Endometrium (tissue), 2 donors: Measurements from ENCODE around the gene CA4.

Experiments
- FAIRE-seq: peaks from 2 replicates; lab custom pipeline; 2012; peaks lifted over from hg19 to GRCh38; lab: Jason Lieb, UNC
- donor health status: control.
- donor health status: control.

CA4 gene

DNA sequence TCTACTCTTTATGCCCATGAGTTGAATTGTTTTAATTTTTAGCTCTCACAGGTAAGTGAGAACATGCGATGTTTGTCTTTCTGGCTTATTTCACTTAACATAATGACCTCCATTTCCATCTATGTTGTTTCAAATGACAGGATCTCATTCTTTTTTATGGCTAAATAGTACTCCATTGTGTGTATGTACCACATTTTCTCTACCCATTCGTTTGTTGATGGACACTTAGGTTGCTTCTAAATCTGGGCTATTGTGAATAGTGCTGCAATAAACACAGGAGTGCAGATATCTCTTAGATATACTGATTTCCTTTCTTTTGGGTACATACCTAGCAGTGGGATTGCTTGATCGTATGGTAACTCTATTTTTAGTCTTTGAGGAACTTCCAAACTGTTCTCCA lies 19.3 kb upstream of the CA4 start:
- FAIRE-seq, result no peak

DNA sequence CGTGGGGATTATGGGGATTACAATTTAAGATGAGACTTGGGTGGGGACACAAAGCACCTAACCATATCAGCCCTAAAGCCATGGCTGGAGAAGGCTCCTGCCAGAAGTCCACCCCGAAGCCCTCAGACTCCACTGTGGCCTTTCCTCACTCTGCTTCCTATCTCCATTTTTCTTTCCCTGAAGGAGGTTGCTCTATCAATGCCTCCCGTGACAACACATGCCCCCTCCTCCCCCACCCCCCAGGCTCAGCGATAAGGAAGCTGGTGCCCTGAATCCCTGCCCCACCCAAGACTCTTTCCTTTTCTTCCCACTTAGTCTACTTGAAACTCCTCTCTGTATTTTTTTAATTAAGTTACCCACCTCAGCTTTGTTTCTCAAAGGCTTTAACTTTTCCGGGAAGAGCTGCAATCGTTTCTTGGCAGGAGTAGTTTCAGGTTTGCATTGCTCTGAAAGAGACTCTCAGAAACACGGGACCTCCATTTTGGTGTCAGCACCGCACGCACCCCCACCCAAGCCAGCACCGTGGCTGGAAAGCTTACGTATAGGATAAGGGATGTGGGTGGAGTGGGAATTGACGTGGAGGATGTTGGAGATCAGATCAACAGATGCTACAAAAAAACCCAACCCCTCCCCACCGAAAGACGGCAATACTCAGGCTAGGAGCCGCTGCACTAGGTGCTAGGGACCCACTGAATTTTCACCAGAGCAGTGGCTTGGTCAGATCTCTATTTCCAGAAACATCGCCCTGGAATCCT lies 15.2 kb upstream of the CA4 start:
- FAIRE-seq, result no peak

DNA sequence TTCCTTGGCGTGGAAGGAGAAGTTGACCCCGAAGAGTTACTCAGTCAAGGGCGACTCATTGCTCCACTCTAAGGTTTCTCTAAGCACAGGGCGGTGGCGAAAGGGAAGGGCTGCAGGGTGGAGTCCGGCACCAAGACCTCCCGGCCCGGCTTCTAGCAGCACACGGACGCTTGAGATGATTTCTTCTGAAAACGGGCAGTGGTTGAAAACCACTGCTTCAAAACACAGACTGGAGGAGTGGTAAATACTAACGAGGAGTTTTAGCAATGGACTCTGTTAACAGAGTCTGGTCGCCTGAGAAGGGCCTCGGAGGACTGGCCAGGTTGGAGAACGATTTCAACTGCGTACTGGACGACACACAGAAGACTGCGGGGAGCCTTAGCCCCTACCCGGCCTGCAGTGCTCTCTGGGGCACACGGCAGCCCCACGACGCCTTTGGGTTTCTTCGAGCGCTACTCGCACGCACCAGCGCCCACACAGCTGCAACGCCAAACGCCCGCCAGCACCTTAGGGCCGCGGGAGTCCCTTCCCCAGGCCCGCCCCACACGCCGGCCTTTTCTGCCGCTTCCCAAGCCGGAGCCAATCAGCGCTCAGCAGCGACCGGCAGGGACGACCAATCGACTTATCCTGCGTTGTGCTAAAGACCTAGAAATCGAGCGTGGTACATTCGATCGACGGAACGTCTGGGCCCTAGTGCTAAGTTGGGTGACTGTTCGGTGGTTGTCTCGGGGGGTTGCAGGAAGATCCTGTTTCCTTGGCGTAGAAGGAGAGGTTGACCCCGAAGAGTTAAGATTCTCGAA lies 14.4 kb upstream of the CA4 start:
- peak; percentile 21 for FAIRE-seq

DNA sequence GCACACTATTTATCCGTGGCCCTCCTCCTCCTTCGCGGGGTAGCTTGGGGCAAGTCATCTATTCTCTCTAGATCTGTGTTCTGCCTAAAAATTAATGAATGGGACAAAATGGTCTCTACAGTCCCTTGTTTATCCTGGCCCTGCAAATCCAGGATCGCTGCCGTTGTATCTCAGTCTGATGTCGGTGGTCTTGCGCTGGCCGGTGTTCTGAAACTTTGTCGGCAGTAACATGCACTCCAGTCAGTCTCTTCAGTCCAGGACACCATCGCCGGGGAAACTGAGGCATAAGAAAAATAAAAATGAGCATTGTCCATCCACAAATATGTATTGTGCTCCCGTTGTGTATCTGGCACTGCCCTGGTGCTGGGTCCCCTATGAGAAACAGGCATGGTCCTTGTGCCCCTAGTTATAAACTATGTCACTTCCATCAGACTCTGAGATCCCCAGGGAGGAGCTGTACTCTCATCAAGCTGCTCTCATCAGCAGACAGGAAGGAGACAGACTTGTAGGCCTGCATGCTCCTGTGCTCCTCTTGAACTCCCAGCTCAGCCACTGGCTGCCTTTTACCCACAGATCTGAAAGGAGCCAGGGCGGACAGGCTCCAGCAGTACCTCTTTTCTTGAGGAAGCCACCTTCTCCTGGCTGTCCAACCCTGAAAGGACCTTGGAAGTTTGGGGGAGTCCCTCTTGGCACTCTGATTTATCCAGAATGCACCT lies 13.7 kb upstream of the CA4 start:
- FAIRE-seq, result no peak

DNA sequence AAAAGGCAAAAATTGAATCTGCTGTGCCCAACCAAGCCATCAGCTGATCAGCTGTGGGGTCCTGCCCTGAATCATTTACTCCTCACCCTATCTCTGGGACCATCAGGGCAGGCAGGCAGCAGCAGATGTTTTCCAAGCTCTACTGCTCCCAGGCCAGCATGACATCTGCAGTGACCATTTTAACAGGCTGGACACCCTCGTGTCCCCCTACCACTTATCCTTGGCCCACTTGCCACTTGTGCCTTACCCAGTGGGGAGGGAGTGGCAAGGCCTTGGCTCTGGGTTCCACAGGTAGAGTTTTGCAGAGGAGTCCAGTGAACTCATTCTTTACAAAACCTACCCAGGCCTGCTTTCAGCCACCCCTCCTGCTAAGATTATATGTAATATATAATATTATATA lies 12.0 kb upstream of the CA4 start:
- FAIRE-seq, result no peak

DNA sequence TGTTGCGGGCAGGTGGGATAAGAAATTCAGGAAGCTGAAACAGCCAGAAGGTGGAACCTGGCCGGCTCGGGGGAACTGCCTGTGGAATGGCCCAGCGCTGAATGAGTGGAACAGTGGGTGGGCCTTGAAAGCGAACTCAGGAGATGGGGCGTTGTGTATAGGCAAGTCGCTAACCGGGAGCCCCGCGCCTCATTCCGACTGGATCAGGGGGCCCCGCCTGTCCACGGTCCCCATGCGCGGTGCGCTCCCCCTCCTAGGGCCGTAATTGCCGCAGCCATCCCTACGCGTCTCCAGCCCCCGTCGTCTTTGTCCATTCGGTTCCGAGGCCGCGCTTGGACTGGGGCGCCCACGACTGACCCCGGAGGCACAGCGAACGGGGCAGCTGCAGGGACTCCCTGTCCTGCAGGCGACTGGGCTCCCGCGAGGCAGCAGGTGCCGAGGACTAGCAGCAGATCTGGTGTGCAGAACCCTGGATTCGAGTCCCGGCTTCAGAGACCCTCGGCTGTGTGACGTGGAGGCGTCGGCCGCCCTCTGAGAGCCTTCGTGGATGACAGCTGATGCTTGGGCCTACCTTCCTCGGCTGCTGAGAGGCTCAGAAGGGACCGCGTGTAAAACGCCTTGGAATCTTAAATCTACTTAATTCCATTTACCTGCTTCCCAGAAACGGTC lies 10.9 kb upstream of the CA4 start:
- no peak for FAIRE-seq

DNA sequence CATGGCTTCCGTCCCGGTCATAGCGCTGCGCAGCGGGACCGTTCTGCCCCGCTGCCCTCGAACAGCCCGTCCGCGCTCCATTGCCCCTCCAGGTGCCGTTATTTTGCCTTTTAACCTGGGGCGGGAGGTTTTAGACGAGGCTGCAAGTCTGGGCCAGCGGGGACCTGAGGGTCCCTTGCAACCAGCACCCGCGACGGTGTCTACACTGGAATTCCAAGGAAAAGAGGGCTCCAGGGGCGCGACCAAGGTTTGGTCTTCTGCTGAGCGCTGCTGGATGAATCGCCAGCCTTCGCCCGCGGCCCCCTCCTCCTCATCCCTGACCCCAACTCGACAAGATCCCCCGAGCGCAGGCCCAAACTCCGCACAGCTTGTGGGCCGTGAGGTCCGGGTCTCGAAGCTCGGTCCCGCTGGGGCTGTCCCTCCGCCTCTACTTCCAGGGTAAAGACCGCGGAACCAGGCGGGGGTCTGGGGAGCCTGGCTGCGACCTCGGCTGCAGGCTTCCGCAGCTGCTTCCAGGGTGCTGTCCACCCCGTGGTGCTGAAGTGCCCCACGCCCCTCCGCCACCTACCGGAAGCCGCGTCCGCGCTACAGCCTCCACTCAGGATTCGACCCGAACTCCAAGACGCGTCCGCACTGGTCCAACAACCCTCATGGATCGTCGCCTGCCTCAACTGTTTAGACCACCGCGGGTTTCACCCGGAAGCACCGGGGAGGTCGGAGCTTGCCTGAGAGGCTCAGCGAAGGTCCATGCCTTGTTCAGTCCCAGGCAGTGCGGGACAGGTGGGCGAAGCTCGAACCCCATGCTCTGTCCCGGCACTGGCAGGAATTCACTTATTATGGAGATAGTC lies 10.1 kb upstream of the CA4 start:
- FAIRE-seq, result no peak

DNA sequence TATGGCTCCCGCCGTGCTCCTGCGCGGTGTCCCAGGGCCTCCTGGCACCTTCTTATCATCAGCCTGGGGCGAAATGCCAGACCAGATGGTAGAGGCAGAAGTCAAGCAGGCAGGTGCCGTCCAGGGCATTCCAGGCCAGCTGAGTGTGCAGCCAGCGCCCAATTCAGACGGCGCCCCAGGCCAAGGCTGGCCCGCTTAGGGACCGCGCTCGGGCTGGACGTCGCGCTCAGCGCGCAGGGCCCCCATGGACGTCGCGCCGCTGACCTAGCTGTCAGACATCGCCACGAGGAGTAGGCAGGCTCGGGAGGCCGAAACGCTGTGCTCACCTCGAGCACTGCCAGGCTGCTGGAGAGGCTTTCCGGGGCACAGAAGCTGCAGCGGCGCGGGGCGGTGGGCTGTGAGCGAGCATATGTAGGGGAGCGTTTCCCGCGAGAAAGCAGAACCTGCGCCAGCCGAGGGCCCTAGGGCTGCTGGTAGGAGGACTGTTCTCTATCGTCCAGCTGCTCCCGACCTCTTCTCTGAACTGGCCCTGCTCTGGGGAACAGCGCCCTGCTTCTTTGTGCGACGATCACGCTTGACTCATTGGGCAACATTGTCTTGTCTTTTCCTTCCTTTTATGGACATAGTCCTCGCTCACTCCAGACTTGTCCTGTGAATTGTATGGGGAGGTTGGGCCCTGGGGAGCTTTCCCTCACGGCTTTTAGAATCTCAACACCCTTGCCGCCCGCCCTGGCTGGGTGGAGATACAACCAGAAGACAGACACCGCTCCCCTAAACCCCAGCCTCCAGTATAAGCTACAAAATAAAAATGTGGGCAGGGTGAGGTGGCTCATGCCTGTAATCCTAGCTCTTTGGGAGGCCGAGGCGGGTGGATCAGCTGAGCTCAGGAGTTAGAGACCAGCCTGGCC lies 8.4 kb upstream of the CA4 start:
- FAIRE-seq, result no peak

DNA sequence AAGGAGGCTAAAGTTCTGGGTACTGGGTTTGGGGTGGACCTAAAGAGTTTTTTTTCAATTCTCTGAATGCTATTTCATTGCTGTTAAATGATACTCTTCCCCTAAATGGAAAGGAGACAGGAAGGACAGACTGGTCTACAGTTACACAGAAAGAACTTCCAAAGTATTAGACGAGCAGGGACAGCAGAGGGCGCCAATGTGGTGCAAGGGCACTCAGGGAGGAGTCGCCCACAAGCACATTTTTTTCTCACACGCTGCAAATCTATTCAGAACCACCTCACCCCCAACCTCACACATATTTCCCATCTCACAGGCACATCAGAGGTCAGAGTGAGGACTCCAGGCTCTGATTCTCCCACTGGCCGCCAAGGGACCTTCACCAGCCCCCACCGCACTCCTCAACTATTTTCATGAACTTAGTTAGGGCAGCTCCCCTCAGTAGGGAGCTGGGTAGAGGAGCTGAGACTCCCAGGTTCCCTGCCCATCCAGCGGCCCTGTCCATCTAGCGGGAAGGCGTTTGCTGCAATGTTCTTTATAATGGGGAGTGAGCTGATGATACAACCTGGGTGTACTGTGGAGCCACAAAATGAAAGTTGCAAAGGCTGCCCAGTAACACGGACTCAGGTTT lies 6.8 kb upstream of the CA4 start:
- FAIRE-seq, result peak; percentile 61

DNA sequence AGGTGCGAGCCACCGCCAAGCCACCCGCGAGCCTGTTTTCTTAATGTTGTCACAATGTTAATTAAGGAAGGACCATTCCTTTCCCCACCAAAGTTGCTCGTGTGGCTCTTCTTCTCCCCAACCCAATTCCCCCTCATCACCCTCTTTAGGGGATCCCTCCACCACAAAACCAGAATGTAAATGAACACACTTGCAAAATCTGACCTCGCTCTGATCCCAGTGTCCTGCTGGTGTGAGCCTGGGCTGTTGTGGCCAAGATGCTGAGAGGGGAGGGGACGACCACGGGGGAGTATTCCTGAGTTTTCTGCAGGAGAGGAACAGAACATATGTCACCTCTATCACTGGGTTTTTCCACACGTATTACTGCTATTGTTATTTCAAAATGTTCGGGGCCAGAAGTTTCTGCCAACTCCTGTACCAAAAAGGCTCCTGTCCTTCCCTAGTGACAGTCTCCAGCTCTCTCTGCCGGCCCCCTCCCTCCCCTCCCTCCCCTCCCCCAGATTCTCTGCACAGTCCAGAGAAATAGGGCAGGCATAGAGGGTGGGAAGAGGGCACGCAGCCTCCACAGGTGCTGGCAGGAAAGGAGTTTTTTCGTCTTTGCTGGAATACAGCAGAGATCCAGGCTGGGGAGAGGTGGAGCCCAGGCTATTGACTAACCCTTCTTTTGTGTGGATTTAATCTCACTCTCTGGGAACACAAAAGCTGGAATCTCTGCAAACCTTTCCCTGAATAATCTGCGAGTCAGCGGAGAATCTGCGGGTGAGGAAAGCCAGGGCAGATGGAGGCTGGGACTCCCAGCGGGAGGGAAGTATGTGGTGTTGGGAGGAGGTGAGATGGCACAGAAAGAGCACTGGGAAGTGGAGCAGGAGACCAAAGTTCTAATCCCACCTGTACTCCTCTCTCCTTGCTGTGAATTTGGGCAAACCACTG lies 4.5 kb upstream of the CA4 start:
- FAIRE-seq, result no peak

DNA sequence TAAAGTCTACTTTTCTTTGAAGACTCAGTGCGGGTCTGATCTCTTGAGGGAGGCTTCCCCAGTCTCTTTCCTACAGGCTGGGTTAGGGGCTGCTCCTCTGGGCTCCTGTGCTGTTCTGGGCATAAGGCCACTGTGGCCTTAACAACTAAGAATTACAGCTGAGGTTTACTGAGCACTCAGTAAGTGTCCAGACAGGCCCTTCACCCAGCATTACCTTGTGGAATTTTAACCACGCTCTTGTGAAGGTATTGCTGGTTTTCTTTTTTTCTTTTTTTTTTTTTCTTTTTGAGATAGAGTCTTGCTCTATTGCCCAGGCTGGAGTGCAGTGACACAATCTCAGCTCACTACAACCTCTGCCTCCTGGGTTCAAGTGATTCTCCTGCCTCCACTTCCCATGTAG lies 3.6 kb upstream of the CA4 start:
- no peak for FAIRE-seq

DNA sequence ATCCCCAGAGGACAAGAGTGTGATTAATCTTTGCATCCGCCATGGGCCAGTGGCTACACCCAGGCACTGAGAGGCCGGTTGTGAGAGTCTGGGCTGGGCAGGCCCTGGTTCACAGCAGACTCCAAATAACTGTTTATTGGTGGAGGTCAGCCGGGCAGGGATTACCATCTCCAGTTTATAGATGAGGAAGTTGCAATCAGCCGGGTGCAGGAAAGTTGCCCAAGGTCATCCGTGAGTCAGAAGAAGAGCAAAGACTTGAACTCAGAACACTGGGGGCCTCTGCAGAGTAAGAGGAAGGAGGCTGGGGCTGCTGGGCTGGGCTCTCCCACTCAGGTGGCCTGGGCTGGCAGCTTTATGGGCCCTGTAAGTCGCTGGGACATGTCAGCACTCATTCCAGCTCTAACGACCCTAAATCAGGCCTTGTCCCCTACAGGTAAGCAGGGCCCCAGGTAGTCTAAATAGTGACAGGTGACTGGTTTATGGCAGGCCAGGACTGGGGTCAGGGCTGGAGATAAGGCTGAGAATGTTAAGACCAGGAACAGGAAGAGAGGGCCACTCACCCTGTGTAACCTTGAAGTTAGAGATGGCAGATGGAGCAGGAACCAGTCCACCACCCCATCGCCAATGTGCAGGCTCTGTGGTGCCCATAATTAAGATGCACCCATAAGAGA lies 2.1 kb upstream of the CA4 start:
- no peak for FAIRE-seq

DNA sequence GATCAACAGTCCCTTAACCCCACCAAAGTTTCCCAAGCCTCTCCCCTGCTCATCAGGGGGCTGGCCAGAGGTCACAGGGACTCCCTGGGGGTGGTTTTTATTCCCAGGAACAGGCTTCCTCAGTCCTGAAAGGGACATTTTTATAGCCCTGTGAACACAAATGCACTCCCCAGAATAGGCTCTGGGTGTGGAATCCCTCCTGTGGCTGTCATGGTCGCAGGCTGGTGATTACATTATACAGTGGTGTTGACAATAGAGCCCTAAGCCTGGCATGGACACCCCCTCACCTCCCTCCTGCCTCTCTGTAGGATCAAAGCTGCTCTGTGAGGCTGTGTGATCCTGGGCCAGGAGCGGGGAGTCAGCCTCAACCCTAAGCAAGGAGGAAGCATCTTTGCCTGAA lies 1.4 kb upstream of the CA4 start:
- FAIRE-seq, result no peak

DNA sequence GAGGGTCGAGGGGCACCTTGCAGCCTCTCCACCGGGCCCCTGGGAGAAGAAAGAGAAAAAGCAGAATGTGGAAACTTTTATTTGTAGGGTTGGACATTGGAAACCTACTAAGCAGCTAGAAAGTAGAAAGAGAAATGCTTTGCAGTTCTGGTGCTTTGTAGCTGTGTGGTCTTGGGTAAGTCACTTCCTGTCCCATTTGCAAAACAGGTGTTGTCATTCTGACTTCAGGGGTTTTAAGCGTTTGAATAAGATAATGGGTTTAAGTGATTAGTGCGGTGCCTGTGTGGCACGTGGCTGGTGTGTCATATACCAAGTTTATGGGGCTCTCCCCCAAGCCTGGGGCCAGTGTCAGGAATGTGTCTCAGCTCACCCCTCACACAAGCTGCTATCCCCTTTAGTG lies 1.6 kb downstream of the CA4 start:
- FAIRE-seq, result no peak

DNA sequence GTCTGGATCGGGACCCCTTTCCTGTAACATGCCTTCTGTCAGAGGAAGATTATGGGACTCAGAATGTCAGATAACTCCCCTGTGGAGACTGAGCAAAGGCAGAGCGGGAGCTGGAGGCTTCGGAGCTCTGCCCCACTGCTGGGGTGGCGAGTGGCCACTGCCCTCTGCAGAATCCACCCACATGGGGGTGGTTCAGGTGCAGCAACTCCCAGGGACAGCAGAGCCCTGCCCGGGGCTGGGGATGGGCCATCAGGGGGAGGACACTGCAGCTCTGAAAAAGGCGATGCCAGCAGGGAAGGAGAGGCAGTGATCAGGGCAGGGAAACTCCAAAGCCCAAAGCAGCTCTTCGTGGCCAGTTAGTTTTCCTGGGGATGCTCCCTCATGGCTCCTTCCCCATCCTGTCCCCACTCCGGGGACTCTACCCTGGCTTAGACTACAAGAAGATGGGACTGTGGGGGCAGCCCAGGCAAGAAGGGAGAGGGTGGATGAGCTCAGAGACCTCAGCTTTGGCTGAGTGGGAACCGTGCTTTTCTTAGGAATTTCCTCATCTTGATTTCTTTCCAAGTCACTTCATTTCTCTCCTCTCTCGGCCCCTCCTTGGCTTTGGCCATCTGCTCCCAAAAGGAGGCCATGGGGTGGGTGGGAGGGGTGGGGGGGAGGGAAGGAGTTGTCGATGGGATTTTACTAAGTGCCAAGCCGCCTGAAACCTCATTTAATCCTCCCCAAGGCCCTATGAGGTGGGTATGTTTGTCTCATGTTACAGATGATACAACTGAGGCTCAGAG lies 4.0 kb downstream of the CA4 start:
- FAIRE-seq, result no peak

DNA sequence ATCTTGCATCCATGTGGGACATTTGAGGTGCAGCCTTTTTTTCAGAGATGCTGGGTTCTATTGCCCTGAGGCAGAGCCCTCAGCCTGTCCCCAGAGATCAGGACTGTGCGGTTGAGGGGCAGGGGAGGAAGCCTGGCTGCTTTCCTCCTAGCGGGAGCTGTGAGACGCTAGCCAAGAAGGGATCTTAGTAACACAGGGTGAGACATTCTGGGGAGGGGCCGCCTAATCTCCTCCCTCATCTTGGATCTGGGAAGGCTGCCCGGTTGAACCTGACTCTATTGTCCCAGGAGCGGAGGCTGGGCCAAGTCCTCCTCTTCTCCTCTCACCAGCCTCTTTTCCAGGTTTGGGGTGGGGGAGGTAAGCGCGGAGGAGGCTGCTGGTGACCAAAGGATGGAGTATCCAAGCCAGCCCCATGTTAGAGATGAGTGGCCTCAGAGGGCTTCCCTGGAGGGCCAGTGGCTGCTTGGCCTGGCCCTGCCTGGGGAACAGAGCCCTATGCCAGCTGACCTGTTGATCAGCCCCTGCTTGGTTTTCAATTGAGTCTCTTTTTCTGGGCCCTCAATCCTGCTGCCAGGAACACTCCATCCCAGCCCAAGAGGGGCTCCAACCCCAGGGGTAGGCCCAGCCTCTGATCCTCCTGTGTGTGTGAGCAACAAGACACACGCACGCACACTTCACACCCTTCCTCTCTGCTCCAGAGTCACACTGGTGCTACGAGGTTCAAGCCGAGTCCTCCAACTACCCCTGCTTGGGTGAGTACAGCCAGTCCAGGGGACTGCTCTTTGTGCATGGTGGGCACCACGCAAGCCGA lies 5.0 kb downstream of the CA4 start:
- FAIRE-seq, result no peak

DNA sequence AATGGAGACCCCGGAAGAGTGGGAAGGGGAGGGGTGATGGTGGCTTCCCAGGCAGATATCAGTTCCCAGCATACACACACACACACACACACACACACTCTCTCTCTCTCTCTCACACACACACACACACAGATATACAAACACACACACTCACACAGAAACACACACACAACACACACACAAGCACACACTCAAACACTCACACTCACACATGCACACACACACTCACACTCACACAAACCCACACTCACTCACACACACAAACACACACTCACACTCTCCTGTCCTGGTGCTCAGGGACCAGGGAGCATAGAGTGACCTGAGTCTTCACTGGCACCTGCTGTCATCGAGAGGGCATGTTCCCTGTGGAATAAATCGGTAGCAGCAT lies 5.6 kb downstream of the CA4 start:
- FAIRE-seq, result no peak
